Measurements from ENCODE around the gene ADGRA1.

- no peak for TF ChIP-seq POLR2A (IDR thresholded peaks at IDR 0.05)
- TF ChIP-seq POLR2AphosphoS5 (IDR thresholded peaks at IDR 0.05) = no peak
- no peak for TF ChIP-seq CTCF (IDR thresholded peaks at IDR 0.05)
These were observed 31.0 kb upstream of the ADGRA1 start for GRCh38 chr10:133056651-133057178.
